GM21576 (cell line): Measurements from ENCODE around the gene GNAQ.
"Not testable (repeated sequence)": the region's sequence is repeated elsewhere in the genome, so short reads cannot be mapped to it uniquely, and the experiment has no call there.

Experiments
- ATAC-seq: cut with Tn5 transposase; IDR thresholded peaks from one replicate; pipeline ENCODE4 v1.9.1; 2021; ENCODE audit warnings: mild to moderate bottlenecking, moderate library complexity; ENCODE audit not compliant: unreplicated experiment

Gene GNAQ

GRCh38 chr9:77750981-77751340, 280.6 kb downstream of the GNAQ start:
- ATAC-seq = no peak

GRCh38 chr9:77750284-77750683, 281.3 kb downstream of the GNAQ start:
- ATAC-seq = no peak

GRCh38 chr9:77748214-77748772, 283.3 kb downstream of the GNAQ start:
- ATAC-seq = no peak

DNA sequence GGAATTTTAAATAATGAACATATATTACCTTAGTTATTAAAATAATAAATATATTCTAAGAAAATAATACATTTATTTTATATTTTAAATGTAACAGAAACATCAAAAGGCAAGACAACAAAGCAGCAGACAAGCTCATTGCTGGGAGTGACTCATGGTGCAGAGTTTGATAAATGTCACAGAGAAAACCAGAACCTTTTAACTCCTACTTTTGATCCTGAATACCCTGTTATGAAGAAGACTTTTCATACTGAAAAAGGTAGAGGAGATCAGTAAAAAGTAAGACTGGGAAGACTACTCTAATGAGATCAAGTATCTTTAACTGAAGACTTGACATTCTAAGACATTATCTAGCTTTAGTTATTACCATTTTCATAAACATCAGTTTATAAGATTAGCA, 284.4 kb downstream of the GNAQ start:
- ATAC-seq = no peak

DNA sequence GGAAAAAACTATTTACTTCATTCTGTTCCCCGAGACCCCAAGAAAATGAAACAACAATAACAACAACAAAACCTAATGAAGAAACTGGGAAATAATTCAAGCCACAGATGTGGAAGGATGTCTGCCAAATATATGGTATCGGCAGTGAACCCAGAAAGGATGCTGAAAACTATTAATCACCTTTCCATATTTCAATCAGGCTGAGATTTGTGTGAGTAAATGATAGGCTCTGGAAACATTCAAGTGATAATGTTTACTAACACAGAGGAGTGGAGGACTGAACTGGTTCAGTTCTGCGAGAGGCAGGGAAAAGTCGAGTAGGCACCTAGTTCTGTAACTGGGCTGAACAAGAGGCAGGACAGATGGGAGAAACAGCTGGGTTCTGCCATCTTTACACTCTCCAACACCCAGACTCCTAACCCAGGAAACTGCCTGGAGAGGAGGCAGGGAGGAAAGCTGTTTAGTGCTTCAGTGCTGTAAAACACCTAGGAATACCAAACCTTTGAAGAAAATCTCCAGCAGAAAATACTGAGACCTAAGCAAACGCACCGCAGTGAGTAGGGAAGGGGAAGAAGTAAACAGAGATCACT, 286.7 kb downstream of the GNAQ start:
- no peak for ATAC-seq

DNA sequence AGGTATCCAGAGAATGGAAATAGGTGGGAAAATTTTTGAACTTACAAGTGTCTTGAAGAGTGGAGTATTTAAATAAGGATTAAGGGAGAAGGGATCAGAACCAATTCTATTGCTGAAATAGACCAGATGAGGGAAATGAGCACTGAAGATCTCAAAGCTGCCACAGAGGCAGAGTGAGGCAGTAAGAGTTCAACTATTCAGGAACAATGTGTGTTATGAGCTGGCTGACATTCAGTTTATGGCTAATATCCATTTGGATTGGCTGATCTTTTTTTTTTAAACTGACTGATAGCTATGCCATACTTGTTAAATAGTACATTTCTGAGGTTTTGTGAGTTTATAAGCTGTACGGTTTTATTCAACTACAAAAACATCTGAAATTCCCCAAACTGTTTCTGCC, 288.2 kb downstream of the GNAQ start:
- ATAC-seq = no peak

- no peak for ATAC-seq
These were observed 292.7 kb downstream of the GNAQ start for GRCh38 chr9:77738932-77739331.

GRCh38 chr9:77735494-77735893, 296.1 kb downstream of the GNAQ start:
- no peak for ATAC-seq

- ATAC-seq = peak; percentile 65
These were observed 299.7 kb downstream of the GNAQ start for GRCh38 chr9:77731930-77732329.

GRCh38 chr9:77731008-77731698, 300.5 kb downstream of the GNAQ start:
- ATAC-seq = no peak

GRCh38 chr9:77729177-77729576, 302.4 kb downstream of the GNAQ start:
- ATAC-seq = no peak

- no peak for ATAC-seq
These were observed 304.8 kb downstream of the GNAQ start for GRCh38 chr9:77726814-77727213.

DNA sequence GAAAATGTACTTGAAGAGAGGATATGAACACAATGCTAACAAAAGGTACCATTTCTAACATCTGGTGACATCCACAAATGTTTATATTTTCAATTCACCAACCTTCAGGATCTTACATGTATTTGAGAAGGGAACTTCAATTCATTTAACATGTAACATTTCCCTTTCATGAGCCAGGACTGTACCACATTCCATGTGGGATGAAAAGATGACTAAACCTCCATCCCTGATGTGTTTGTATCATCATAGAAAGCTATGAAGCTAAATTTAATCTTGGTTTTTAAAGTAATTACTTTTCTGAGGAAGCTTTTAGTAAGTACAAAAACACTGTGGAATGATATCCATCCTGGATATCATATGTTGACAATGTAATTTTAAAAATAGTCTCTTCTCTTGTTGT, 305.3 kb downstream of the GNAQ start:
- no peak for ATAC-seq

DNA sequence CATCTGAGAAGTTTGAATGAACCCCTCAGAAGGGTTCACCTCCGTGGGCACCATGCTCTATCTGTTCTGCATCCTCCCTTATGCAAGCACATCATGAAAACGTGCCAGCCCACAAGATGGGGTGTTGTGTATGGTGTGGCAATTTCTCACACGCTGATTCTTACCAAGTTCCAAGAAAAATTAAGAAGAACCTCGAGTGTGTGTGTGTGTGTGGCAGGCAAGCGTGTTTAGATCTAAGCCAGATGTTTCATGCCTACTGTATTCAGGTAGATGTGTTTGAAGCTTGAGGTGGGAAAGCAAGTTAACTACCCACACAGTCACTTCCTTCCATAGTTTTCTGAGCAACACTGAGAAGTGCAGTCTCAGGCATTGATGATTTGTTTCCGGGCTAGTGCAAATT, 305.8 kb downstream of the GNAQ start:
- ATAC-seq = no peak

DNA sequence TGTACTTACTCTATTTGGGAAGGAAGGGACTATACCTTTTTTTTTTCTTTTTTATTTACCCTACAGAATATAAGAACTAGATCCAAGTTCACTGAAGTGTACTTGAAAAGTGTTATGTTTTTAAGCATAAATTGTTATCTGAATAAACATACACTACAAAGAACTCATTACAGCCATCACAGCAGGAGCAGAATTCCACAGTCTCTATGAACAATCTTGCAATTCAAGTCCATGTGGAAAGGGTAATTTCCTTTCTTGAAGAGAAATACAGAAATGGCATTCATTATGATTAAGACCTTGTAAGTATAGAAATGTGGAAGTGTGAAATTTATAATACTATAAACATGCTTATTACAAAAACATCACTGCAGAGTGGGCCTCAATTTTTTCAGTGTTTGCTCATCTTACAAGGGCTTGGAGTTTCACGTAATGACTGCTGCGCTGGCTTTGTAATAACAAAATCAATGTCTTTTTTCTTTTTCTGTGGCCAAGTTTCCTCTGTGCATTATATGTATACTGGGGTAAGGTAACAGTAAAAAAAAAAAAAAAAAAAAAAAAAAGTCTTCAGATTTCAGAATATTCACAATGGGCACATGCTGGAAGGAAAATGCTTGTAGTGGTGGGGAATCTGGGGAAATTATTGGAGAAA, 306.4 kb downstream of the GNAQ start:
- ATAC-seq = no peak

GRCh38 chr9:77721156-77721555, 310.5 kb downstream of the GNAQ start:
- ATAC-seq = not testable (repeated sequence)

DNA sequence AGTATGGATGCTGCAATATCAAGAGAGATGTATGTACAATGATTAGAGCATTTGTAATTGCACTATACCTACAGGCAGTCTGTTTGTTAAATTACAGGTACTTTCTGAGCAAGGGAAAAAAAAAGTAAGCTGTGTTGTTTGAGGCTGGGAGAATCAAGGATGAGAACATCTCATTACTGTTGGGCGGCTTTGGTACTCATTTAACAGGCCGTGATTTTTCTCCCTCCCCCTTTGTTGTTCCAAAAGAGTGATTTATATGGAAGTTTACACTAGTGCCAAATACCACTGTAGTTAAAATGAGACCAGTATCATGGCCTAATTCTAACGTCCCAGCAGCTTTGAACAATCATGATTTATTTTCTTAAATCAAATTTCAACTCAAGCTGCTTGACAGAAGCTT, 312.3 kb downstream of the GNAQ start:
- ATAC-seq = no peak

GRCh38 chr9:77718298-77718640, 313.3 kb downstream of the GNAQ start:
- not testable (repeated sequence) for ATAC-seq

GRCh38 chr9:77717608-77718297, 313.9 kb downstream of the GNAQ start:
- ATAC-seq = not testable (repeated sequence)

DNA sequence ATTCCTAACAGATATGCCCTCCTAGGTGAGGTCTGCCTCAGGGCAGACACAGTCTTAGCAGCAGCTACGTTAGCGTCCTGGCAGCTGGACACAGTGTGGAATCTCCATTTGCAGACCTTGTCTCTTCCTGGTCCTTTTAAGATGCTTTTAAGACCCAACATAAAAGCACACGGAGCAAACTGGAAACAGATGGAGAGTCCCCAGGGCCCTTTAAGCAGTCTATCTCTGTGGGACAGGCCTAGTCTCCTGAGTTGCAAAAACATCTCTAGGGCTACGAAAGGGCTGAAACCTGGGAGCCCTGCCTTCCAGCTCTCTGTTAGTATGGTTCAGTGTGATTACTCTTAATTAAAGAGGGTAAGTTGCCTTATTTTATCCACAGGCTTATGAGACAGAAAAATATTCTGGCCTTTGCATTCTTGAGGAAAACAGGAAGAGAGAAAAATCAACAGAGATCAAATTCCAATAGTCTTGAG, 317.5 kb downstream of the GNAQ start:
- ATAC-seq = no peak

DNA sequence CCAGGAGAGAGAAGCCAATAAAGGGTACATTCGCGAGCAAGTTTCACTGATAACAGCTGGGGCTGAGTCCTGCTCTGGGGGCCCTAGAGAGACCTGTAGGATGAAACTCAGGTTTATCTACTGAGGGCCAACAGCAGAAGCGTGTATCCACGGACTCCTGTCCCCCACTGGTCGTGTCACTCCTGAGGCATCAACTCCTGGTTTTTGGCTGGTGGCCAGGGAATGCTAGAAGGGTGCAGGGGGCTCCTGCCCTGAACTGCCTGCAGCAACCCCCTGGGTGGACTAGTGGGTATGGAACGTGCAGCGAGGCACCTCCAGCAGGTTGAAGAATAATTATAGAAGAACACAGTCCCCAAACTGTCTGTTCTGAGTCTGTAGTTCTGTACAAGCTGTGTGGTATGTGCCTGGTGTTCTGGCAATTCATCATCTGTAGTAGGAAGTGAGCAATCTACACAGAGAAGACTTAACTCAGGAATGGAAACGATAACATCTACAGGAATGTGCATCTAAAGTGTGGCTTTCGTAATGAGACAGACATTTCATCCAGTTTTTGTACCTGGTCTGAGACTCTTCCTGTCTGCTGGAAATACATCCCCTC, 319.0 kb downstream of the GNAQ start:
- no peak for ATAC-seq
